HG02981 (cell line): Measurements from ENCODE around the gene PPP1R10.
A peak's percentile ranks its signal among the peaks of the same experiment; 100 is the strongest.

ENCODE experiments used
- ATAC-seq: cut with Tn5 transposase; IDR thresholded peaks from one replicate; pipeline ENCODE4 v1.9.1; 2021; ENCODE audit warnings: mild to moderate bottlenecking, moderate library complexity; ENCODE audit not compliant: unreplicated experiment

The PPP1R10 gene

DNA sequence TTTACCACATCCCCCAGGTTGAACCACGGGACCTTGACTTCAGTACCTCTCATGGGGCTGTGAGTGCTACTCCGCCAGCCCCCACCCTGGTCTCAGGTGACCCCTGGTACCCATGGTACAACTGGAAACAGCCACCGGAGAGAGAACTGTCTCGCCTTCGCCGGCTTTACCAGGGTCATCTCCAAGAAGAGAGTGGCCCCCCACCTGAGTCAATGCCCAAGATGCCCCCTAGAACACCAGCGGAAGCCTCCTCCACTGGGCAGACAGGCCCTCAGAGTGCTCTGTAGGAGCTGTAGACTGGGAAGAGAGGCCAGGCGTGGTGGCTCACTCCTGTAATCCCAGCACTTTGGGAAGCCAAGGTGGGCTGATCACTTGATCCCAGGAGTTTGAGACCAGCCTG lies 8.5 kb upstream of the PPP1R10 start:
- no peak for ATAC-seq

DNA sequence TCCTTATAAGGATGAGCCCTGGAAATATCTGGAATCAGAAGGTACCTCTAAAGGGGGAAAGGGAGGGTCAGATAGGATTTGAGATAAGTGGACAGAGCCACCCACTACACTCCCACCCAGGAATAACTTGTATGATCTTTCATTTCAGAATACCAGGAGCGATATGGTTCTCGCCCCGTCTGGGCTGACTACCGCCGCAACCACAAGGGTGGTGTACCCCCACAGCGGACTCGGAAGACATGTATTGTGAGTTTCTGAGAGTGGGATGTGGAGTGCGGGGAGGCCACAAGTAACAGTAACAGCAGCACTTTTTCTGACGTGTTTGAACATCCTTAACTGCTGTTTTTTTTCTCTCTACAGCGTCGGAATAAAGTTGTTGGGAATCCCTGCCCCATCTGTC lies 2.5 kb upstream of the PPP1R10 start:
- no peak for ATAC-seq

DNA sequence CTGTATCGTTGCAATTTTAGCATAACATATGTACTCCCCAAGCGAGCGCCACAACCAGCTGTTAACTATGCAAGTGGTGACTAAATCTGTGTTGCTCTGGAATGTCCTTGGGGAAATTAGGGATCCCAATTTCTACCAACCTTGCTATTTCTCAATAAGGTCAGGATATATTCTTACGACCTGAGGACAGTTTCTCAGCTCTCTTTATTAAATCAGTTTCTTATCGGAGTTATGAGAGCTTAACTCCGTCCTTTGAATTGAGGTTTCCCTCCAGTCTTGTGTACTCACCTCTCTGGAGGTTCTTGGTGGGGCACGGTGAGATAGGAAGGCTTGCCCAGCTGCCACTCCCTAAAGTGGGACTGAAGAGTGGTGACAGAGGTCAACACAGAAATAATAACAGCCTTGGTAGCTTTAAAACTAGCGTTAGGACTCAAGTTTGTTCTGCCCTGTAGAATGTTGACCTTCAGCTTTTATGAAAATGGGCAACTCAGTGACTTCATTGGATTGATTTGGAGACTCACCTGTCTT lies 1.3 kb upstream of the PPP1R10 start:
- no peak for ATAC-seq

DNA sequence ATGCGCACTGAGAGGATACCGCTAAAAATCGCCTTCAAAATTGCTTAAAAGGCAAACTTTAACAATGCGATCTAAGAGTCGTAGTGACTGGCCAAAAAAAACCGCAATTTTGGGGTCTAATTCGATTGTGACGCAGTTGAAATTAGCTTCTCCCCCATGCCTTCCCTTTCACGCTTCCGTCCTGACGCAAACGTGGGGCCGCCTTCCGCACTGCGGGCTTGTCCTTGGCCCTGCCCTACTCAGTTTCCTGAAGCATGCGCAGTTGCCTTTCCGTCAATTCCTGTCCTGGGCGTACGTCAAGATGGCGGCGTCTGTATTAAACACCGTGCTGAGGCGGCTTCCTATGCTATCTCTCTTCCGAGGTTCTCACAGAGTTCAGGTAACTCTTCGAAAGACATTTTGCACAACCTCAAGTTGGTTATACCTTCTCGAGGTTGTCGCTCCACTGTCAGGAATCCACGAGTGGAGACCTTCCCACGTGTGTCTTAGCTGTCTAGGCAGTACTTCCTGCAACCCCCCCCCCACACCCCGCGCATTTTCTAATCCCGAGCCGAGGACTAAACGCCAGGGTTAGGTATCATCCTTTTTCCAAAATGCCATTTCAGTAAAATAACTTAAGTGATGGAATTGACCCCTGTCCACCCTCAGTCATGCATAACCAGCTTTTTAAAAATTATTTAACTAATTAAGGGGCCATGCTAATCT lies 674 bp upstream of the PPP1R10 start, which contains the start of gene MRPS18B:
Gene MRPS18B (plus strand): TSS at position 276 of the 705 bp plus-strand sequence. CDS start 26 bp downstream, at position 302.
- peak; percentile 79 for ATAC-seq

DNA sequence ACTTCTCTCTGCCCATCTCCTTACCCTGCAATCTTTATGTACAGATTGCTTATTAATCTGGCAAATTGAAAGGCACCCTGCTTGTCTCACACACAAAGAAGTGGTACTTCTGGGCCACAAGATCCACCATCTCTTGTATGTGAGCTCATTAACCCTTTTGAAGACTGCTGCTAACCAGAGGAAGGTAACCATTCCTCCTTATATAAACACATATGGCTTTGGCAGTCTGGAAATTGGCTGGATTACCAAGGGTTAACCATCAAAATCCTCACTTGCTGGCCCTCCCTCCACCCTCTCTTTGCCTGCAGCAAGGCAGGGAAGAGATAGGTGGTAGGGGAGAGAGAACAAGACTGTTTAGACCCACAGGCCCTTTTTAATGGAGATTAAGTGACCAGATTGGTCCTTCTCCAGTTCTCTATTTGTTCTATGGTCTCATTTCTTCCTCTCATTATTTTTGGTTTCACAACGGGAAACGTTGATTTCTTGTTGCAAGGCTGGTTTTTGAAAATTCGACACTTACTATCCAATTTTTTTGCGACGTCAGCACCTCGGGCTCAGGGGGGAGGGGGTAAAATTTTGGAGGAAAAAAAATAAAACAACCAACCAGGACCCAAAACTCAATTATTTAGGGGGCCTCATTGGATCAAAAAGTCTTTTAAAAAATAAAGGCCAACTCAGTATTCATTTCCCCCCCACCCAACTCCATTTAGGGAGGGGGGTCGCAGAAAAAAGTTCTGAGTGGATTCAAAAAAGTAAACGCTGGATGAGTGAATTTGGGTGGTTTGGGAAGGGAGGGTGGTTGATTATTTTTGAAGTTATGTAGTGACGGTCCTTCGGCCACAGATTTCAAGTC lies 859 bp downstream of the PPP1R10 start:
- no peak for ATAC-seq

DNA sequence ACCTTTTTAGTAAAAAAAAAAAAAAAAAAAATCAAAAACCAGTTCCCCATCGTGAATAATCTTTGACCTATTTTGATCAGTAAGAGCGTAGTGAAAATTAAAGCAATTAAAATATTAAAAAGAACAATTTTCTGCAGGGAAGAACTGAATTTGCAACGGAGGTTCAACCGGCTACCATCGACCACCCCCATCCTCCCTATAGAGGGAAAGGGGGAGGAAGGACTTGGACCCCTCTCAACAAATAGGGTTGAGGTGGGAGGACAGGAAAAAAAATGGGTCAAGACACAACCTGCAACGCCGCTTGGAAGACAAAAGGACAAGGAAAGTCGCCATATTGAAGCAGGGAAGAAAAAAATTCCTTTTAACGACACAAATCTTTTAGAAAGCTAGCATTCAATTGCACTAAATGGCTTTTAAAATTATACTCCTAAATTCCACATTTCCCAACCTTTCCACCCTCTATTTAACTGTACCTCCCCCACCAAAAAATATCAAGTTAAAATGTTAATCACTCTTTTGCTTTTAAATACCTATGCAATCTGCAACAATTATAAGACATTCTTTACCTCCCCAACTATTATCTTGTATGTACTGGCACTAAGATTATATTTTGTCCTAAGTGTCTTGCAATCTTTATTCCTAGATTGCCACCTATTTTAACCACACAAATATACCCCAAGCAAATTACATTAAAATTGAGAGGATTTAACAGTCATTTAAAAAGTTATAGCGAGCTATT lies 1.7 kb downstream of the PPP1R10 start:
- ATAC-seq = no peak

DNA sequence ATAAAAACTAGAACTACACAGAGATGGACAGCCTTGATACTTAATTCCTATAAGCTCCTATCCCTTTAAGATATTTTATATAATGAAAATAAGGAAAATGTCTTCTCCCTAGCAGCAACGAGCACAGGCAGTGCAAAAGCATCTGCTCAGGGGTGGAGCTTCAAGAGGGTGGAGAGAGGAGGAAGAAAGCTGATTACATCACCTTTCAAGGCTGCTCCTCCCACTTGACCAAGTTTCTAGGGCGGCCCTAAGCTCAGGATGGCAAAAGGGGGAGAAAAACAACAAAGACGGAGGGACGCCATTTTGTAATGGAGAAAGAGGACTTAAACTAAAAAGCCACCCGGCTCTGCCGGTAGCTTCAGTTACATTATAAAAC lies 2.2 kb downstream of the PPP1R10 start:
- peak; percentile 39 for ATAC-seq

DNA sequence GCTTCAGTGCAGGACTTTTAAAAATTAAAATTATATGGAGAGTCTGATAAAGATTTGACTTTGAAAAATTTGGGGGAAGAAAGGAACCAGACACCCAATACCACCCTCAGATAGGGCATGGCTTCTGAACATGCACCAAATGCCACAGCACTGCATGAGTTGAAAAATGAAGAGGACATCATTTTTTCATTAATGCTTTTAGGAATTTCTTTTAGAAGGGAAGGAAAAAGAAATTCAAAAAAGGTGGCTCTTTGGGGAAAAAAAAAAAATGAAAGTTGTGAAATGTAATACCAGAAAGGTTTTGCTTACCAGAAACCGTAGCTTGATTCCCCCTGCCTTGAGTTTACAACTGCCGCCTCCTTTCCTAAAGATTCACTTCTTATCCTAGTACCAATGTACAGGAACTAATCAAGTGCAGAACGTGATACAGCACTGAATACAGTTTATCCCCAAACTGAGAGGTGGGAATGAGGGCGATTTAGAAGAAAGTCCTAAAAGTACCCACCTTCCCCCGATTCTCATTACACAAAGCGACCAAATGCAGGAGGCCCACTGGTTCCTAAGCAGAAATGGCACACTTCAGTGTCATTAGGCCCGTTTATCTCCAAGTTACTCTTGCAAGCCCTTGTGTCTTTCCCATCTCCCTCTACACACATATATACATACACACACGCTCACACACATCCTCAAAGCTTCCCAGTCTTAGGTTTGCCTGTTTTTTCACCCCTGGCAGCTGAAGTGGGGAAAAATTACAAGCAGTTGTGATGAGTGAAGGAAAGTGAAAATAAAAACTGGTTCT lies 2.8 kb downstream of the PPP1R10 start:
- no peak for ATAC-seq

DNA sequence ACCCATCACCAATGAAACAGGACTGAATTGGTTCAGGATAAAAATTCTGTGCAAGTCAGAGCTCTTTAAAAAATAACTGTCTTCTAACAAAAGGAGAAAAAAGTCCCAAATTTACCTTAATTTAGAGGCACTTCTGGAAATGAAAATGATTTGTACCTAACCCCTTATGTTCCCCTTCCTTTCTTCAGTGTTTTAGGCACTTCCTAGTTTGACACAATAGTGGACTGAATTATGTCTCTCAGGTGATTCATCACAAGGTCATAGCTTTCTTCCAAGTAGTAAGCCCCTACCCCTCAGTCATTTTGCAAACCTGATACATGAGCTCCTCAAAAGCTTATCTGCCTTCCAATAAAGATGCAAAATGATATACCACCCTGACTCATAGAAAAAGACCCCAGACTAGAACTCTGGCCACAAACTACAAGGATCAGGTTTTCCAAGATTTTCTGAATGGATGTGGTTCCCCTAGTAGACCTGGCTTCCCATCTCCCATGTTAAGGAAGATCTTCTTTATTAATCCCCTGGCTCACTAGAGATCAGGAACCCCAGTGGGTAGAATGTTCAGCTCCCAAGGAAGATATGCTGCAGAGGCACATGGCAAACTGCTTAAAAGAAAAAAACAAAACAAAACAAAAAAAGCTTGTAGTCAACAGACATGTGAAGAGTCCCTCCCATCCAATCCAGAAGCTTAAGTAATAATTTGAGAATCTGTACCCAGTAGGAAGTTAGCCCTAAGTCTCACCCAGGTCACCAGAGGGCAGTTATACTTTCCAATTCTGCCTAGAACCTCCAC lies 3.6 kb downstream of the PPP1R10 start:
- ATAC-seq = no peak

DNA sequence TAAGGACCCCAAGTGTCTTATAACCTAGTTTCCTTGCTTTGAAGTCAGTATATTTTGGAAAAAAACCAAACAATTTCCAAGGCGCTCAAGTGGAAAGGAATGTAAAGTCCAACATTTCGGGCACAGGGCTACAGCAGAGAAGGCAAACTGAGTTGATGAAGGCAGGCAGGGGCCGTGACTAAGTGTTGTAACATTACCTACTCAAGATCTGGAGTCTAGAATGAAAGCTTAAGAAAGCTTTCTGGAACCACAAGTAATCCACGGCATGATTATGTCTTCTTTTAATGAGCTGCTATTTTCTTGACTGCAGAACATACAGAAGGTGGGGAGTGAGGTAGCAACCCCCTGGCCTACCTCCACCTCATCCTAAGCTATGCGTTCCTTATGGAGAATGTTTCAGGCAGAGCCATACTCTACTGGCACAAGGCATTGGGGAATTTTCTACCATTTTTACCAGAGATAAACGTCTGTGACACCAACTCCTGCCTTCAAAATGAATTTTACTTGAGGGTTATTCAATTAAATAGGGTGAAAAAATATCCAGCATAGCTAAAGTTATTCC lies 4.3 kb downstream of the PPP1R10 start:
- ATAC-seq = no peak

DNA sequence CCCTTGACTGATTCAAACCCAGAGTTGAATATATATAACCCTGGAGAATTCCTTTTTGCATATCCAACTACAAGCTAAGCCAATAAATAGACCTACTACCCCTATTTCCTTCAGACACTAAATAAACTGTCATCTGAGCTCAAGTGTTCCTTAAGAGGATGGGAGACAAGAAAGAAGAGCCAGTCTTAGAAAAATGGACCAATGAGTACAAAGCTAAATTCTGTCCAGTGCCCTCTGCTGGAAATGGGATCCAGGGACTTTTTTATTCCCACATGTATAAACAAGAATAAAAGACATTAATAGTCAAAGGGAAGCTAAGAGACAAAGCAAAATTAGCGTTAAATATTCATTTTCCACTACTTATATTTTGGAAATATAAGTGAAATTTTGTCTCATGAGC lies 4.8 kb downstream of the PPP1R10 start:
- ATAC-seq = no peak

DNA sequence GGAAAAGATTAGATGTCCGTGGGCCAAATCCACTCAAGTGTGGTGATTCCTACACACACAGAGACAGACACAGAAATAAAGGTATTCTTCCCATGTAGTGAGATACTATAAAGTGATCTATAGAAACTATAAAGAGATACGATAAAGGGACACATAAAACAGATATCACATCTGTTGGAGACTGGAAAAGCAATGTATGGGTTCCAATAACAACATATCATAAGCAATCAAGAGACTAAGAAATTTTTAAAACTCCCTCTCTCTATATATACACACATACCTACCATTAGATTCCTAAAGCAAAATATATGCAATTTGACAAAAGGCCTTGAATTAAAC lies 5.2 kb downstream of the PPP1R10 start:
- no peak for ATAC-seq

DNA sequence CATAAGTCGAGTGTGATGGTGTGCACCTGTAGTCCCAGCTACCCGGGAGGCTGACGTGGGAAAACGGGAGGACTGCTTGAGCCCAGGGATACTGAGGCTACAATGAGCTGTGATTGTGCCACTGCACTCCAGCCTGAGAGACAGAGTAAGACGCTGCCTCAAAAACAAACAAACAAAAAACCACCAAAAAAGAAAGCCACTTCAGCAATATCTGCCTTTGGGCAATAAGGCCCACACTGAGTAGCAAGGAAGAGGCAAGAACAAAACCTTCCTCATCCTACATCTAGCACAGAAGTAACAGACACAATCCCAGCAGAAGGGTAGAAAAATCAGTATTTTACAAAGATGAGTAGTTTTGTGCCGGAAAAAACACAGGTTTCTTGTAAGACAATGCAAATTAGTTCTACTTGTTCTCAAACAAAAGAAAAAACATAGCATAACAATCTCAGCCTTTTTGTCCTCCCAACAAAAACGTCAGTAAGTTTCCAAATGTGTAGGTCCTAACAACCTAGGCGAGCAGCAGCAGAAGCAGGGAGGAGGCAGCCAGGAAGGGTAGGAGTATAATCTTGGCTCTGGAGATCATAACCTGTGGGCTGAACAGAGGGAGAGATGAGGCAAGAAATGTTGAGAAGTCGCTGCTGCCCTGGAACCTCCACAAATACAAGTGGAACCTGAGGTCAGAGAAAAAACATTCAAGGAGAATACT lies 5.7 kb downstream of the PPP1R10 start:
- no peak for ATAC-seq

DNA sequence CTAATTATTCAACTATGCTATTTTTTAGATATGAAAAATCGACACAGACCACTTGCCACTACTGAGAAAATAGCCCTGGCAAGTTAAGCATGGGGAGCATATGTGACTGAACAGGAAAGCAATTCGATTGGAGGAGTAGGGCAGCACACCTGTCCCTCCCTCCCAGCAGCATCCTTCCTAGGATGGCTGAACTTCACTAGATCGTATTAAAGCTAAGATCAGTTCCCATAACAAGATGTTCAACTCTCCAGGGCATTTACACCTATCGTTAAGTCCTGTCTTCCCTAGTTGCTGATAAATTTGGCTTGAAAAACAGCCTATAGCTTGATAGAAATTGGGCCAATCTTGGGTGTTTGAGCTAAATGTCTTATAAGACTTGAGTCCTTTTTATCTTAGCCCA lies 7.0 kb downstream of the PPP1R10 start:
- no peak for ATAC-seq

DNA sequence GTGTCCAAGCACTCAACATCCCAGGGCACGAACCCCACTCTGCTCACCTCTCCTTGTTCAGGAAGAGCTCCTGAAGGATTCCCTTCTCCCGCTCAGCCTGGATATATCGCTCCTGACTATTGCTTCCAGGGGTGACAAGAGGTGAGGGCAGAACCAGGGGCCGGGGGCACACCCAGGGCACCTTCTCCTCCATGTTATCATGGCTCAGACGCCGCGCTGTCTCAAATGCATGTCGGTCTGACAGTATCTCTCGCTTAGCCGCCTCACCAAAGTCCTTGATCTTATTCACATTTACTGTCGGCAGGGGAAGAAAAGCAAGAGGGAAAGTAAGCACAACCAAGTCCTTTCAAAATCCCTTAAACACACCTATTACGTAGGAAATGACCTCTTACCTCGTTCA lies 13.1 kb downstream of the PPP1R10 start:
- ATAC-seq = no peak

DNA sequence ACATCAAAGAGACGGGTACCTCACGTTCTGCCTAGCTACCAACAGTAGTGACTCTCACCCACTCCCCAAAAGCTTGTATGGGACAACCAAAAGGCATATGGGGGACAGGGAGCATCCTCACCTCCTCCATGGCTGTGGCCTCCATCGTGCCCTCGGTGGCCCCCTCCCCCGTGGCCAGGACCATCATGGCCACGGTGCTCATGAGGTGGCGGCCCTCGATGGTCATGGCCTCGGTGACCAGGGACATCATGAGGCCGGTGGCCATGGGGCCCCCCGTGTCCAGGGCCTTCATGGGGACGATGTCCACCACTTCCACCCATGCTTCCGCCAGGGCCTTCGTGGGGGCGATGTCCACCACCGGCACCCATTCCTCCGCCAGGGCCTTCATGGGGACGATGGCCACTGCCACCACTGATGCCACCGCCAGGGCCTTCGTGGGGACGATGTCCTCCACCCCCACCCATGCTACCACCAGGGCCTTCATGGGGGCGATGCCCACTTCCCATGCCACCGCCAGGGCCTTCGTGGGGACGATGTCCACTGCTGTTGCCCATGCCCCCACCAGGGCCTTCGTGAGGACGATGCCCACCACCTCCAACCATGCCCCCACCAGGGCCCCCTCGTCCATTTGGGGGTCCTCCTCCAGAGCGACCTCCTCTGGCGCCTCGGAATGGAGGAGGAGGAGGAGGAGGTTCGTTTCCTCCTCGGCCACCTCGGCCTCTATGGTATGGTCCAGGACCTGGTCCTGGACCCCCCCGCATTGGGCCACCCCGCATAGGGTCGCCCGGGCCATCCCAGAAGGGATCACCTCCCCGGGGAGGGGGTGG lies 15.0 kb downstream of the PPP1R10 start:
- no peak for ATAC-seq

DNA sequence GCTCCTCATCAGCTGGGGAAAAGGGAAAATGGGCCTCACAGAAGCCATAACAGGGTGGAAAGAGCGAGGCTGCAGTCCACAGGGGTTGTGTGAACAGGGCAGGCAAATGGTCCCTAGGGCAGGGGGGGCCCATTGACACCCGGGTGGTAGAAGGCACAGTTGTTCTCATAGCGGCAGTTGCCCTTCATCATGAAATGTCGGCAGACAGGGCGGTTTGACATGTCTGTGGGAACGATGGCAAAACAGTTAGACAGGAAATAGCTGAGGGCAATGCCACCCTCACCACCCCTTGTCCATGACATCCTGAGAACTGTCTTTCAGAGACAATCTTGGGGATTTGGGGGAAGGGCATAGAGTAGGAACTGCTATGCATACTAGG lies 15.6 kb downstream of the PPP1R10 start:
- ATAC-seq = no peak

DNA sequence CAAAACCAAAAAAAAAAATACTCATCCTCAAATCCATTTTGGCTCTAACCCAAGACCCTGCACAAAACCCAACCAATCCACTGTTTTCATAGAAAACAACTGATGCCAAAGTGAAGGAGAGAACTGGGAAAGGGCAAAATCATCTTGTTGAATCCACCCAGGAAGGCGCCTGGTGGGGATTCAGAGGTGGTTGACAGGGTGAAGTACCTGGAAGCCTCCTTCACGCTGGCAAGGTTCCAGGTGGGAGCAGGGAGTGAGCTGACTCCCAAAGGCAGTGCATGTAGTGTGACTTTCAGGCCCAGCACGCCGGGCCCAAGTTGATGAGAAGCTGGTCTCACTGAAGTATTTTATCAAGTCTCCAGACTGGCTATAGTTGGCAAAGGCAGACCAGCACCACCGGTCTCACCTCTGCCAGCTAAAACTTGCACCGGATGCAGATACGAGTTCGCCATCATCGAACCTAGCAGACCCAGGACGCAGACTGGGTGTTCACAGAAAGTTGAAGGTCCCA lies 16.5 kb downstream of the PPP1R10 start:
- ATAC-seq = no peak
